NCI-H146 treated with DMSO at 0.1 percent for 48 hours (cell line): ENCODE measurements around the gene PDCD4.

Source experiments
- DNase-seq: peaks from one replicate; lab custom pipeline; 2025; ENCODE audit not compliant: unreplicated experiment; lab: John Stamatoyannopoulos, UW

Gene PDCD4

GRCh38 chr10:110841767-110842267 lies 29.9 kb upstream of the PDCD4 start:
- no peak for DNase-seq

GRCh38 chr10:110842326-110842904 lies 29.3 kb upstream of the PDCD4 start:
- no peak for DNase-seq

- DNase-seq, result no peak
These were observed 28.7 kb upstream of the PDCD4 start for GRCh38 chr10:110843031-110843430.

GRCh38 chr10:110843796-110844616 lies 27.7 kb upstream of the PDCD4 start:
- no peak for DNase-seq

- no peak for DNase-seq
These were observed 27.2 kb upstream of the PDCD4 start for GRCh38 chr10:110844617-110844881.

- no peak for DNase-seq
These were observed 26.5 kb upstream of the PDCD4 start for GRCh38 chr10:110845192-110845755.

GRCh38 chr10:110845756-110846620 lies 25.7 kb upstream of the PDCD4 start:
- DNase-seq, result no peak

- DNase-seq, result no peak
These were observed 24.4 kb upstream of the PDCD4 start for GRCh38 chr10:110847374-110847773.

GRCh38 chr10:110848106-110848505 lies 23.6 kb upstream of the PDCD4 start:
- no peak for DNase-seq

GRCh38 chr10:110850099-110850498 lies 21.6 kb upstream of the PDCD4 start:
- DNase-seq, result no peak

- DNase-seq, result no peak
These were observed 20.6 kb upstream of the PDCD4 start for GRCh38 chr10:110851020-110851612.

GRCh38 chr10:110852255-110852896 lies 19.4 kb upstream of the PDCD4 start:
- DNase-seq, result no peak

GRCh38 chr10:110852947-110853346 lies 18.8 kb upstream of the PDCD4 start:
- no peak for DNase-seq

GRCh38 chr10:110853921-110854605 lies 17.7 kb upstream of the PDCD4 start:
- no peak for DNase-seq

GRCh38 chr10:110857265-110858171 lies 14.2 kb upstream of the PDCD4 start:
- DNase-seq, result peak; percentile 82

- no peak for DNase-seq
These were observed 13.3 kb upstream of the PDCD4 start for GRCh38 chr10:110858297-110858934.

GRCh38 chr10:110859206-110859972 lies 12.3 kb upstream of the PDCD4 start:
- DNase-seq, result no peak

- no peak for DNase-seq
These were observed 11.8 kb upstream of the PDCD4 start for GRCh38 chr10:110859973-110860376.
